Sigmoid colon (tissue), 7 donors: ENCODE data around the gene PMVK. TPM values are rescaled to one million over a fixed set of nuclear protein-coding genes. Genes with fewer than 3 reads are reported as not detected.
A peak's percentile ranks its signal among the peaks of the same experiment; 100 is the strongest.

Experiments used
- DNase-seq: peaks from one replicate; pipeline ENCODE4 v3.0.0-alpha.2; 2019
- H3K27ac ChIP-seq, 4 donors: fragments of 200-600 bp; sonication (generic); one replicate each; pipeline ENCODE4 v1.5.1; 2016 to 2019; ENCODE audit warnings: mild to moderate bottlenecking in 1 of 4
- H3K27me3 ChIP-seq, 3 donors: fragments of 200-600 bp; sonication (generic); one replicate each; pipeline ENCODE4 v1.5.1; 2019; ENCODE audit warnings: mild to moderate bottlenecking in 1 of 3
- H3K36me3 ChIP-seq, 4 donors: fragments of 200-600 bp; sonication (generic); one replicate each; pipeline ENCODE4 v1.5.1; 2016 to 2019
- H3K4me1 ChIP-seq, 4 donors: fragments of 200-600 bp; sonication (generic); one replicate each; pipeline ENCODE4 v1.5.1; 2017 to 2019
- H3K4me3 ChIP-seq, 4 donors: fragments of 200-600 bp; sonication (generic); one replicate each; pipeline ENCODE4 v1.5.1; 2017 to 2019; ENCODE audit warnings: mild to moderate bottlenecking in 2 of 4, moderate library complexity in 1 of 4
- H3K9me3 ChIP-seq, 4 donors: fragments of 200-600 bp in 3 of 4; sonication (generic) in 3 of 4; one replicate each; pipeline versions ENCODE4 v1.5.1 to v1.6.1; 2013 to 2019
- CTCF ChIP-seq, 4 experiments: fragments of 450-650 bp in 3 of 4; fragments of 200-600 bp in 1 of 4; IDR thresholded peaks; one replicate each; pipeline ENCODE4 v1.5.1; 2016 to 2019; ENCODE audit warnings: antibody characterized with exemption in 4 of 4, mild to moderate bottlenecking in 3 of 4, moderate library complexity in 2 of 4
- EP300 ChIP-seq, 4 donors: sonication (generic); formaldehyde crosslinking; IDR thresholded peaks; one replicate each; pipeline ENCODE4 v1.6.1; 2017; ENCODE audit warnings: antibody characterized with exemption in 4 of 4
- POLR2A ChIP-seq, 2 donors: fragments of 450-650 bp; IDR thresholded peaks; one replicate each; pipeline ENCODE4 v1.6.1; 2016; ENCODE audit warnings: antibody characterized with exemption in 2 of 2, mild to moderate bottlenecking in 2 of 2, moderate library complexity in 2 of 2
- POLR2AphosphoS5 ChIP-seq, 4 donors: sonication (generic); formaldehyde crosslinking; IDR thresholded peaks; one replicate each; pipeline ENCODE4 v1.6.1; 2017; ENCODE audit warnings: antibody characterized with exemption in 4 of 4
- WGBS, 2 donors: extraction: QIAGEN DNeasy Blood & Tissue Kit; methylation state at CpG; one replicate each; pipeline ENCODE4 v1.1.7; 2013; 5-methylcytosine and 5-hydroxymethylcytosine counted together
- intact Hi-C: fragments of 100-400 bp; cut with DNase I; formaldehyde crosslinking; loops from one replicate; pipeline ENCODE4 v1.15.1; 2023
- polyA plus RNA-seq, 3 donors: library from polyadenylated mRNA; stranded (reverse); fragments of 200-250 nt; gene quantifications; one replicate each; pipeline ENCODE4 v1.2.3, GENCODE V29; 2013
- total RNA-seq, 4 donors: library from RNA; depleted of rRNA; stranded (reverse); fragments of >200 nt; gene quantifications; one replicate each; pipeline ENCODE4 v1.1.0, GENCODE V29; 2016
- donor health status: healthy with polysubstance abuse.
- donor health status: Bipolar disorder and iron deficiency.
- donor health status: healthy.

PMVK gene
- total and polyA plus RNA-seq, 7 donors, result 11.1 to 54.1 (median 19.6) TPM

- TF ChIP-seq POLR2A (IDR thresholded peaks at IDR 0.05) (no peak), CTCF (IDR thresholded peaks at IDR 0.05) (no peak), POLR2AphosphoS5 (IDR thresholded peaks at IDR 0.05) (no peak), EP300 (IDR thresholded peaks at IDR 0.05) (no peak)
- H3K36me3 ChIP-seq, result peaks cover 0 to 13% (median 0%) of the 10 kb centered on the region in 4 donors
- no peak for DNase-seq
- 46 to 47% methylated on average over 27 of the region's 27 CpGs for WGBS, 2 donors
- intact Hi-C loops, result loop anchor here (2.0 kb wide), 2 partner anchors 65 to 377 kb away; partner anchors contain the start of gene UBE2Q1
- peak overlapping the region; percentile 90 to 98 (median 96) for H3K27ac ChIP-seq
- peak overlapping the region; percentile 66 to 80 (median 70) for H3K4me3 ChIP-seq
- H3K27me3 ChIP-seq, result no peaks in the 10 kb centered on the region
- no peaks in the 10 kb centered on the region for H3K9me3 ChIP-seq
- H3K4me1 ChIP-seq, result peaks cover 0 to 38% (median 28%) of the 10 kb centered on the region in 4 donors
Measured at GRCh38 chr1:154935749-154936554, 567 bp downstream of the PMVK start.

GRCh38 chr1:154934358-154934948, 2.1 kb downstream of the PMVK start:
- intact Hi-C loops, result no loop called here
- TF ChIP-seq EP300 (IDR thresholded peaks at IDR 0.05) (no peak), POLR2AphosphoS5 (IDR thresholded peaks at IDR 0.05) (no peak), CTCF (IDR thresholded peaks at IDR 0.05) (no peak)
- 96 to 97% methylated on average over 5 of the region's 5 CpGs for WGBS, 2 donors

GRCh38 chr1:154931940-154932487, 4.5 kb downstream of the PMVK start:
- H3K9me3 ChIP-seq, result no peaks in the 10 kb centered on the region
- 23 to 70% methylated on average over 11 of the region's 11 CpGs for WGBS, 2 donors
- no peak for DNase-seq
- TF ChIP-seq POLR2A (IDR thresholded peaks at IDR 0.05) (peak in 1 of 2 donors; percentile 65), EP300 (IDR thresholded peaks at IDR 0.05) (no peak)
- no peak overlapping the region for H3K4me3 ChIP-seq
- peaks cover 0 to 15% (median 12%) of the 10 kb centered on the region in 4 donors for H3K4me1 ChIP-seq
- no peaks in the 10 kb centered on the region for H3K27me3 ChIP-seq
- H3K36me3 ChIP-seq, result peaks cover 0 to 48% (median 2%) of the 10 kb centered on the region in 4 donors
- H3K27ac ChIP-seq, result no peak overlapping the region
- intact Hi-C loops, result no loop called here

More at GRCh38 chr1:154934358-154934948, 2.1 kb downstream of the PMVK start:
- H3K36me3 ChIP-seq, result peaks cover 0 to 26% (median 0%) of the 10 kb centered on the region in 4 donors
- H3K27me3 ChIP-seq, result no peaks in the 10 kb centered on the region
- H3K4me1 ChIP-seq, result peaks cover 0 to 31% (median 22%) of the 10 kb centered on the region in 4 donors
- H3K27ac ChIP-seq, result no peak overlapping the region
- no peak overlapping the region for H3K4me3 ChIP-seq
- no peaks in the 10 kb centered on the region for H3K9me3 ChIP-seq
- no peak for DNase-seq

- no peak for TF ChIP-seq POLR2AphosphoS5 (IDR thresholded peaks at IDR 0.05)
- TF ChIP-seq EP300 (IDR thresholded peaks at IDR 0.05), result no peak
- TF ChIP-seq CTCF (IDR thresholded peaks at IDR 0.05), result no peak
- TF ChIP-seq POLR2A (IDR thresholded peaks at IDR 0.05), result no peak
- Histone ChIP-seq H3K36me3 (peaks cover 23 to 85% (median 30%) of the 10 kb centered on the region in 4 donors), H3K27me3 (no peaks in the 10 kb centered on the region), H3K4me3 (no peak overlapping the region), H3K4me1 (no peaks in the 10 kb centered on the region), H3K9me3 (no peaks in the 10 kb centered on the region), H3K27ac (no peak overlapping the region)
- WGBS, 2 donors, result 88 to 94% methylated on average over 13 of the region's 13 CpGs
- DNase-seq, result no peak
- intact Hi-C loops, result no loop called here
Measured at GRCh38 chr1:154926201-154926600, 10.3 kb downstream of the PMVK start.
